Uterus (tissue), 4 donors: ENCODE measurements around the gene RNF5. TPM values are rescaled to one million over a fixed set of nuclear protein-coding genes. Genes with fewer than 3 reads are reported as not detected.

Experiments used
- DNase-seq, 2 donors: peaks; one replicate each; pipeline ENCODE4 v3.0.0-alpha.2; 2019 to 2020
- H3K27ac ChIP-seq, 2 donors: fragments of 200-600 bp; sonication (generic); 1 replicate in 1 of 2; 2 replicates in 1 of 2; pipeline ENCODE4 v1.5.1; 2016 to 2018
- H3K27me3 ChIP-seq, 2 donors: fragments of 200-600 bp; sonication (generic); one replicate each; pipeline ENCODE4 v1.5.1; 2018 to 2019; ENCODE audit warnings: control low read depth in 1 of 2
- H3K36me3 ChIP-seq, 2 donors: fragments of 200-600 bp; sonication (generic); one replicate each; pipeline ENCODE4 v1.5.1; 2019; ENCODE audit warnings: control low read depth in 1 of 2
- H3K4me1 ChIP-seq, 2 donors: fragments of 200-600 bp; sonication (generic); one replicate each; pipeline ENCODE4 v1.5.1; 2018 to 2019; ENCODE audit warnings: control low read depth in 1 of 2
- H3K4me3 ChIP-seq, 2 donors: fragments of 200-600 bp; sonication (generic); 1 replicate in 1 of 2; 2 replicates in 1 of 2; pipeline ENCODE4 v1.5.1; 2018 to 2019; ENCODE audit warnings: mild to moderate bottlenecking in 1 of 2
- H3K9me3 ChIP-seq, 2 donors: fragments of 200-600 bp; sonication (generic); one replicate each; pipeline ENCODE4 v1.5.1; 2019; ENCODE audit warnings: control low read depth in 1 of 2
- CTCF ChIP-seq, 4 experiments: fragments of 200-600 bp in 2 of 4; fragments of 450-650 bp in 2 of 4; sonication (generic) in 2 of 4; IDR thresholded peaks; one replicate each; pipeline ENCODE4 v1.5.1; 2016 to 2019; ENCODE audit warnings: antibody characterized with exemption in 4 of 4, mild to moderate bottlenecking in 2 of 4, moderate library complexity in 1 of 4
- POLR2A ChIP-seq, 2 donors: fragments of 450-650 bp; IDR thresholded peaks; one replicate each; pipeline ENCODE4 v1.6.1; 2016; ENCODE audit warnings: antibody characterized with exemption in 2 of 2, mild to moderate bottlenecking in 1 of 2, moderate library complexity in 1 of 2
- intact Hi-C: fragments of 100-400 bp; cut with DNase I; formaldehyde crosslinking; loops from one replicate; pipeline ENCODE4 v1.15.1; 2023; ENCODE audit warnings: low total_unique reads
- total RNA-seq, 4 donors: library from RNA; depleted of rRNA in 3 of 4; stranded (reverse); fragments of >200 nt in 3 of 4; gene quantifications; one replicate each; pipeline versions ENCODE4 v1.1.0 to v1.2.4, GENCODE V29; 2014 to 2023
- donor health status: DM: yes; HTN: yes; CAD: no.

The RNF5 gene
- total RNA-seq, 4 donors from 2014 or later: 45.6 to 84.7 (median 56.3) TPM

GRCh38 chr6:32218167-32218566 lies 40.0 kb downstream of the RNF5 start:
- no peaks in the 10 kb centered on the region for H3K36me3 ChIP-seq
- intact Hi-C loops: no loop called here
- DNase-seq: no peak
- TF ChIP-seq POLR2A (IDR thresholded peaks at IDR 0.05) (no peak), CTCF (IDR thresholded peaks at IDR 0.05) (no peak)
- no peaks in the 10 kb centered on the region for H3K27me3 ChIP-seq
- no peak overlapping the region for H3K4me3 ChIP-seq
- no peaks in the 10 kb centered on the region for H3K9me3 ChIP-seq
- no peaks in the 10 kb centered on the region for H3K4me1 ChIP-seq
- H3K27ac ChIP-seq: no peak overlapping the region

- H3K4me1 ChIP-seq: no peaks in the 10 kb centered on the region
- no peak for DNase-seq
- no peaks in the 10 kb centered on the region for H3K36me3 ChIP-seq
- no peak for TF ChIP-seq CTCF (IDR thresholded peaks at IDR 0.05)
- TF ChIP-seq POLR2A (IDR thresholded peaks at IDR 0.05): no peak
- no peak overlapping the region for H3K27ac ChIP-seq
- intact Hi-C loops: no loop called here
- H3K4me3 ChIP-seq: no peak overlapping the region
- no peaks in the 10 kb centered on the region for H3K27me3 ChIP-seq
- H3K9me3 ChIP-seq: no peaks in the 10 kb centered on the region
These were observed 41.8 kb downstream of the RNF5 start for GRCh38 chr6:32220021-32220420.

GRCh38 chr6:32222333-32223230 lies 44.4 kb downstream of the RNF5 start:
- intact Hi-C loops: no loop called here
- Histone ChIP-seq H3K4me3 (no peak overlapping the region), H3K4me1 (no peaks in the 10 kb centered on the region), H3K27me3 (no peaks in the 10 kb centered on the region), H3K9me3 (no peaks in the 10 kb centered on the region), H3K27ac (peak overlapping the region; percentile 31 to 47), H3K36me3 (no peaks in the 10 kb centered on the region)
- TF ChIP-seq POLR2A (IDR thresholded peaks at IDR 0.05): no peak
- TF ChIP-seq CTCF (IDR thresholded peaks at IDR 0.05): no peak
- no peak for DNase-seq

- TF ChIP-seq CTCF (IDR thresholded peaks at IDR 0.05): no peak
- TF ChIP-seq POLR2A (IDR thresholded peaks at IDR 0.05): peak in 1 of 2 donors; percentile 22
- no peak within 1 kb of the TSS for H3K4me3 ChIP-seq
- intact Hi-C loops: no loop called here
These were observed 45.3 kb downstream of the RNF5 start, which contains the start of gene NOTCH4 for GRCh38 chr6:32223258-32224235. NOTCH4 (minus strand) TSS chr6:32224067; CDS start chr6:32223928, 139 bp downstream.

More at GRCh38 chr6:32223258-32224235, 45.3 kb downstream of the RNF5 start, which contains the start of gene NOTCH4:
- no peak for DNase-seq
- no peaks in the 10 kb centered on the region for H3K36me3 ChIP-seq
- H3K27me3 ChIP-seq: no peaks in the 10 kb centered on the region
- H3K27ac ChIP-seq: peak within 1 kb of the TSS; percentile 47 to 70
- H3K9me3 ChIP-seq: no peaks in the 10 kb centered on the region
- no peaks in the 10 kb centered on the region for H3K4me1 ChIP-seq
